Stomach (tissue), 4 donors: ENCODE results near the gene ARL3.

ENCODE experiments used
- CTCF ChIP-seq, 7 experiments: fragments of 450-650 bp in 4 of 7; fragments of 200-600 bp in 3 of 7; sonication (generic) in 3 of 7; IDR thresholded peaks; one replicate each; pipeline ENCODE4 v1.5.1; 2016 to 2019; ENCODE audit warnings: antibody characterized with exemption in 7 of 7, control low read depth in 2 of 7, mild to moderate bottlenecking in 1 of 7
- EP300 ChIP-seq: sonication (generic); formaldehyde crosslinking; IDR thresholded peaks from one replicate; pipeline ENCODE4 v1.6.1; 2017; ENCODE audit warnings: antibody characterized with exemption
- POLR2AphosphoS5 ChIP-seq, 3 donors: sonication (generic); formaldehyde crosslinking; IDR thresholded peaks; one replicate each; pipeline ENCODE4 v1.6.1; 2016; ENCODE audit warnings: antibody characterized with exemption in 3 of 3

GRCh38 chr10:102701272-102701671 lies 12.9 kb downstream of the ARL3 start:
- no peak for TF ChIP-seq CTCF (IDR thresholded peaks at IDR 0.05)
- TF ChIP-seq EP300, result no peak
- no peak for TF ChIP-seq POLR2AphosphoS5 (IDR thresholded peaks at IDR 0.05)
